ENCODE data around the gene DPCD.
A peak's percentile ranks its signal among the peaks of the same experiment; 100 is the strongest.

Gene DPCD

GRCh38 chr10:101587725-101588653 is at the start of gene DPCD, which contains the start of gene POLL:
DPCD (plus strand) TSS chr10:101588321; CDS start chr10:101588337, 16 bp downstream.
POLL (minus strand) TSS chr10:101588257; CDS start chr10:101587360, 897 bp downstream.
- peak; percentile 90 to 99 for DNase-seq

DNA sequence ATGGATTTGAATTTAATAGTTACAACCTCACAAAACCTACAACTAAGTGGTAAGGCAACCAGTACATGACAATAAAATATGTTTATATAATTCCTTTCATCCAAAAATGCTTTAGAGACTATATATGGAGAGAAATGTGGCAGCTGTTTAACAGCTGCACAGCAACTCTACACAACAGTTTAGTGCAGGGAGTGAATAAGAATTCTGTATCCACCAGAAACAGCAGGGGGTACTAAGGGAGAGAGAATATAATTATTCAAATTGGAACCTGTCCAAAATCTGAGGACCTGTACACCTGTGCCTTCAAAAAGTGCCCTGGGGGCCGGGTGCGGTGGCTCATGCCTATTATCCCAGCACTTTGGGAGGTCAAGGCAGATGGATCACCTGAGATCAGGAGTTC is 49.7 kb upstream of the DPCD start:
- DNase-seq: no peak

GRCh38 chr10:101545898-101546297 is 42.2 kb upstream of the DPCD start:
- no peak for DNase-seq

- no peak for DNase-seq
Measured at GRCh38 chr10:101550965-101551364, 37.2 kb upstream of the DPCD start.

GRCh38 chr10:101552442-101552841 is 35.7 kb upstream of the DPCD start:
- DNase-seq: no peak

DNA sequence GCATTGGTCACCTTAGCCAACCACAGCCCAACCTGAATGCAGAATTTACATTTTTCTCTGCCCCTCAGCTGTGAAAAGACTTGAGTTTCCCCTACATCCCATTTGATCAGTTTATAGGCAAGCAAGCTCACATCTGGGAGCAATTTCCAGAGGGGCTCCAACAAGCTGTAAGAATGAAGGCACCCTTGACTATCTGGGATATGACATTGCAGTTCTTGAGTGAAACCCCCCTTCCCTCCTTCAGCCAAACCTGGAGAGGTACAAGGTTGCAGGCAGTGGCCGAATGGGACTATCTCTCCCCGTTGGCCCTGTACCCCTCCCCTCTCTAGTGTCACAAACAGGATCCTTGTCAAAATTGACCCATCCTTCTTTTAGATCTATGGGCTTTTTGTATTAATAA is 30.6 kb upstream of the DPCD start:
- no peak for DNase-seq

DNA sequence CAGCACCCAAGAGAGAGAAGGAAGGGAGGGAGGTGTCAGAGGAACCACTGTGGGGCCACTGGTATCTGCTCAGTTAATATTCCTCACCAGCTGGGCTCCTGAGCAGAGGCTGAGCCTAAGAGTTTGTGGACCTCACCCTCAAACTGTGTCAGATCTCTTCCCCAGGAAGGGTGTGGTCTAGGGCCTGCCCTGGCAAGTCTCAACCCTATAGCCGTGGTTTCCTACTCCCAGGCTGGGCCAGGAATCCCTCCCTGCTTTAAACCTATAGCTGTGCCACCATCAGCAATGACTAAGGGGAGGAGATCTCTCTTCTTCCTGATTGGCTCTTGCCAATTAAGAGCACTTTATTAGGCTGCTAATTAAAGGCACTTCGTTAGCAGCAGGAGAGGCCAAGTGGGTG is 29.9 kb upstream of the DPCD start:
- no peak for DNase-seq

- DNase-seq: no peak
Measured at GRCh38 chr10:101558671-101559595, 29.2 kb upstream of the DPCD start.

DNA sequence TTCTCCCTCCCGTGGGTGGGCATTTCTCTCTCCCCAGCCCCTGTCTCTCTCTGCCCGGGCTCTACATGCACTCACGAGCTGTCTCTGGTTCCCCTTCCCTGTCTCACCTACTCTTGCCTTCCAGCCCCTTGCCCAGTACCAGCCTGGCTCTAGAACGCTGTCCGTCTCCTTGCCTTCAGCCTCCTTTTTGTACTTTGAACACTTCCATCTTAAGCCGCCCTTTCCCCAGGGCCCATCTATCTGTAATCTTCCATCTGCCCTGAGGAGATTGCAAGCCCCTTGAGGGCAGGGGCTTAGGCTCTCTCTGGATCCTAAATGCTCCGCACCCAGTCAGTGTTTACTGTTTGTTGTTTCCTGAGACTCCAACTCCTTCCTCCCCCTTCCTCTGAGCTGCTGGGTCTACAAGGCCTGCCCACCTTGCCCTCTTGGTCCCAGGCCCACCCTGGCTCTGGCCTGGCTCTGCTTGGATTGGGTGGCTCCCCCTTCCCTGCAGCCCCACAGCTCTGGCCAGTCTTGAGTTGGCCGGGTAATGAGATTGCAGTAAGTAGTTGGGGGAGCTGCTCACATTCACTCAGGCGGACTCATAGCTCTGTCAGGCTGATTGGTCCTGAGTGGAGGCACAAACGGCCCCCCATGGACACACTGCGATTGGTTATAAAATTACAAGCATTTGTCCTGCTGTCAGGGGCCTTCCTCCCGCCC is 28.4 kb upstream of the DPCD start:
- no peak for DNase-seq

DNA sequence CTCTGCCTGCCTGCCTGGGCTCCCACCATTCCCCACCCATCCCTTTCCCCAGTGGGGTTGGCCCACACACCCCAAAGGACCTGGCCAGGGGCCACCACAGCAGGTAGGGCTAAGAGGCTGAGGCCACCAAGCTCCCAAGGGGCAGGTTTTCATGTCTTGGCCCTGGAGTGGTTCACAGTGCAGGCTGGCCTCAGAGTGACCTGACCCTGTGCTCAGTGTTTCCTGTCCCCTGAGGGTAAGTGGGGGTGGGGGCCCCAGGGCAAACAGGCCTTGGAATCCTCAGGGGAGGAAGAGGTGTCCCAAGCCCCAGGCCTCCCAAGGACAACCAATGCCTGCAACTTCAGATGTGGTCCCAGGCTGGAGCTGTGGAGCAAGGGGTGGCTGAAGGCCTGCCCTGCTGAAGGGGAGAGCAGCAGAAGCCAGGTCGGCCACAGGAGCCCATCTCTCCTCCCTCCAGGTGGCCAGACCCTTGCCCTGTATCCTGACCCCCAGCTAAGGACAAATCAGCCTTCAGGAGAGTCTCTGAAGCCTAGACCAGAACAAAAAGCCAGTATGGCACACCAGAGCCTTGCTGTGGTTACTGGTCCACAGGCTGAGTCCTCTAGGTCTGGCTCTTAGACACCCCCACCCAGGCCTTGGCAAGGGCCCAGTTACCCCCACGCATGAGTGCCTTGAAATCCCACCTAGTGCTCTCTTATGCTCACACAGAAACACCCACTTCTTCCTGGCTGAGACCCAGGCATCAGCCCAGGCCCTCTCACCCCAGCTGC is 27.6 kb upstream of the DPCD start:
- DNase-seq: no peak

- no peak for DNase-seq
Measured at GRCh38 chr10:101561068-101561915, 26.8 kb upstream of the DPCD start.

- DNase-seq: no peak
Measured at GRCh38 chr10:101562231-101562630, 25.9 kb upstream of the DPCD start.

DNA sequence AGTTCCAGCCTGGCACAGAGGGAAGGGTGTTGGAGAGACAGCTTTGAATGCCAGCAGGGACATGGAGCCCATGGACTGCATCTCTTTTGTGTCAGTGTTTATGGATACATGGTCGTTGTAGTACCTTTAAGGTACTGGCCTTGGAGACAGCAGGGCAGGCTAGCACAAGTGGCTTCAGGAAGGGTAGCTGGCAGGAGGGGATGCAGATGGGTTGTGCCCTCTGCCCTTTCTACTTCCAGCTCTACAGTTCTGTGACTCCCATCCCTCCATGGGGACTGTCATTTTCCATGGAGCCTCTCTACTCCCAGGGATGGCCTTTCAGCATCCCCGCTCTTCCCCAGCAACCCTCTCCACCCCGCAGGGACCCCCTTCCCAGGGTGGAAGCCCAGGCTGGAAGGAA is 25.1 kb upstream of the DPCD start:
- no peak for DNase-seq

DNA sequence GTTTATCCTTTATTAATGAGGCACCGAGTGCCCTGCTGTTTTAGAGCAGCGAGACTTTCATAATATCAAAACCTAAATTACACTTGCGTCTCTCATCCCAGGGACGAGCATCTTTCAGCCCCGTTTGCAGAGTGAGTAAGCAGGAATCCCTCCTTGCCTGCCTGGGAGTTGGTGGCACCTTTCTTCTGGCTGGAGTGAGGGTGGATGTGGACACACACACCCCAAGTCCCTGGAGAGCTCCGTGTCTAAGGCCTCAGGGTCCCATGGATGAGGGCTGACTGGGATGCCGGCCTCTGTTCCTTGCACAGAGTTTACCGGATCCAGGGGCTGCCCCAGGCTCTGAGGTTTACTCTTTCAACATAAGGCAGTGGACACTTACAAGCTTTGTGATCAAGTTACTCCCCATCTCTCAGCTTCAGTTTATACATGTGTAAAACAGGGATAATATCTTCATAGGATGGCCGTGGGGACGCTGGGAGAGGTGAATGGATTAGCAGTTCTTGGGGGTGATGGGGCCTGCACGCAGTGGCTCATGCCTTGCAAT is 24.6 kb upstream of the DPCD start:
- DNase-seq: no peak

- DNase-seq: no peak
Measured at GRCh38 chr10:101564490-101564991, 23.6 kb upstream of the DPCD start.

- DNase-seq: no peak
Measured at GRCh38 chr10:101565370-101565900, 22.7 kb upstream of the DPCD start.

- DNase-seq: no peak
Measured at GRCh38 chr10:101565936-101566332, 22.2 kb upstream of the DPCD start.

DNA sequence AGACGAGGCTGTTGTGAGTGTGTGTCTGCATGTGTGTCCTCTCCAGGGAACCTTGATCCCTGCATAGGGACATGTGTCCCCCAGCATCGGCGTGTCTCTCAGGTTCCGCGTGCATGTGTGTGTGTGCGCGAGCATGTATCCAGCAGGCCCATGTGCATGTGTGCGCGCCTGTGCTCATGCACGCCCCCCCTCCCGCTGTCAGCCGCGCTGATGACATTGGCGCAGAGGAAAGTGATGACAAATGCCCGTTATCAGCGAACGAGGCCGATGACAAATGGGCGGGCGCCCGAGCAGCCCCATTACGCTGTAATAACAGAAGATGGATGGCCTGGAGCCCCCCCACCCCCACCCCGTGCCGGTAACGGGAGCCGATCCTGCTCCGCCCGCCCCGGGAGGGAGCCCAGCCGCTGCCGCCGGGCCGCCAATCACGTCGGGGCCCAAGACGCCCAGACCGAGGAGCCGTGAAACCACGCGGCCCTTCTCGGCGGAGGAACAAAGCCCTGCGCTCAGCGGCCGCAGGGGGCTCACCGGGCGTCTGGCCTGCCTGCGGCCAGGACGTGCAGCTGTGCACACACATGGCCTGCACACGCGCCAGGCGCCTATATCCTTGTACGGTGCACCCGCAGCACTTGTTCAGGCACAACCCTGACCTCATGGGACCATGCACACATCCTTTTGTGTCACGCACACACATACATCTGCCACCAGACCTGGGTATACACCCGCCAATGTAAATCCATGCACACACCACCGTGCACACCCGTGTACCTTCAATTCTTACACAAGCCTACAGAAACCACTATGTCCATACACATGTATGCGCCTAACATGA is 21.6 kb upstream of the DPCD start:
- no peak for DNase-seq

Data from inflammatory macrophage treated with lipopolysaccharide for 1 hour (primary cell).